Measurements from ENCODE around the gene ACTA2.

The ACTA2 gene

GRCh38 chr10:88980800-88981199 is 28.2 kb upstream of the ACTA2 start:
- no peak for DNase-seq

- no peak for DNase-seq
Measured at GRCh38 chr10:88980247-88980646, 27.7 kb upstream of the ACTA2 start.

GRCh38 chr10:88979603-88980002 is 27.0 kb upstream of the ACTA2 start:
- no peak for DNase-seq

GRCh38 chr10:88979153-88979562 is 26.6 kb upstream of the ACTA2 start:
- DNase-seq = no peak

- no peak for DNase-seq
Measured at GRCh38 chr10:88978463-88978862, 25.9 kb upstream of the ACTA2 start.

- DNase-seq = no peak
Measured at GRCh38 chr10:88975377-88975720, 22.8 kb upstream of the ACTA2 start.

- no peak for DNase-seq
Measured at GRCh38 chr10:88974446-88975376, 22.1 kb upstream of the ACTA2 start.

- no peak for DNase-seq
Measured at GRCh38 chr10:88974012-88974411, 21.4 kb upstream of the ACTA2 start.

GRCh38 chr10:88971221-88972061 is 18.9 kb upstream of the ACTA2 start:
- no peak for DNase-seq

GRCh38 chr10:88968391-88968790 is 15.8 kb upstream of the ACTA2 start:
- DNase-seq = no peak

- DNase-seq = no peak
Measured at GRCh38 chr10:88966797-88967196, 14.2 kb upstream of the ACTA2 start.

- DNase-seq = no peak
Measured at GRCh38 chr10:88964869-88965415, 12.4 kb upstream of the ACTA2 start.

GRCh38 chr10:88964360-88964759 is 11.8 kb upstream of the ACTA2 start:
- no peak for DNase-seq

GRCh38 chr10:88963318-88963717 is 10.7 kb upstream of the ACTA2 start:
- no peak for DNase-seq

- no peak for DNase-seq
Measured at GRCh38 chr10:88962336-88962735, 9.8 kb upstream of the ACTA2 start.

- DNase-seq = no peak
Measured at GRCh38 chr10:88961266-88961665, 8.7 kb upstream of the ACTA2 start.

- DNase-seq = no peak
Measured at GRCh38 chr10:88960802-88961201, 8.2 kb upstream of the ACTA2 start.

GRCh38 chr10:88958721-88959120 is 6.1 kb upstream of the ACTA2 start:
- no peak for DNase-seq

- no peak for DNase-seq
Measured at GRCh38 chr10:88957381-88957780, 4.8 kb upstream of the ACTA2 start.

- DNase-seq = no peak
Measured at GRCh38 chr10:88954458-88955083, 2.0 kb upstream of the ACTA2 start.

GRCh38 chr10:88953662-88954061 is 1.1 kb upstream of the ACTA2 start:
- DNase-seq = no peak

GRCh38 chr10:88949912-88950837 is 2.4 kb downstream of the ACTA2 start:
- DNase-seq = no peak

Data from hippocampal formation (tissue), 2 donors.